AG10803 (cell line): ENCODE measurements around the gene ZNF135.

Source experiments
- DNase-seq: peaks from one replicate; pipeline ENCODE4 v3.0.0; 2010; ENCODE audit warnings: low read depth
- H3K4me3 ChIP-seq: 2 replicates; pipeline ENCODE4 v1.5.1; 2011; ENCODE audit warnings: mild to moderate bottlenecking, low read length, control low read depth
- TF ChIP-seq, protein P1 (sequence below): conservative IDR thresholded peaks from 2 replicates; pipeline ENCODE4 v1.5.1; 2011; ENCODE audit warnings: mild to moderate bottlenecking, low read length, control low read depth, inconsistent platforms

The ZNF135 gene

DNA sequence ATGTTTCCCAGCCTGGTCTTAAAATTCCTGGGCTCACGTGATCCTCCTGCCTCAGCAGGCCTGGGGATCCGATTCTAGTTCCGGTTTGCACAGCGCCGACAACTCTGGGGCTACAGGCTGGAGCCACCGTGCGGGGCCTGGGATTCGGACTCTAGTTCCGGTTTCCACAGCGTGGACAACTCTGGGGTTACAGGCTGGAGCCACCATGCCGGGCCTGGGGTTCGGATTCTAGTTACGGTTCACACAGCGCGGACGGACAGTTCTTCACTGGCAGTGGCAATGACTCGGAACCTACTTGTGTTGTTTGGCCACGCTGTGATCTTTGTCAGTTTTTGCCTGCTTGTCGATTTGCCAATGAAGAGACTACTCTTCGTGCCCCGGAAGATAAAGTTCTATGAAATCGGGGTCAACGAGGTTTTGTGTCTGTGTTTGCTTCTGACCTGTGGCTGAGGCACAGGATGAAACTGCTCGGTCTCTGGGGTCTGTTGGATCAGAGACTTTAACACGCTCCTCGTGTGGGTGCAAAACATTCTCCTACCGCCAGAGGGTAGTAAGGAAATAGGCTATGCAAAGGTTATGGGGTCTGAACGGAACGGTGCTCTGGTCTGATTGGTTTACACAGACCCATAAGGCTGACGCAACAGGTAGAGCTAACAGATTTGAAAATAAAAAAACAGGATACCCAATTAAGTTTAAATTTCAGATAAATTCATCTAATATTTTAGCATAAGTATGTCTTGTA is 37.4 kb upstream of the ZNF135 start:
- DNase-seq: peak; percentile 38
- H3K4me3 ChIP-seq: no peak overlapping the region
- TF ChIP-seq, protein P1, sequence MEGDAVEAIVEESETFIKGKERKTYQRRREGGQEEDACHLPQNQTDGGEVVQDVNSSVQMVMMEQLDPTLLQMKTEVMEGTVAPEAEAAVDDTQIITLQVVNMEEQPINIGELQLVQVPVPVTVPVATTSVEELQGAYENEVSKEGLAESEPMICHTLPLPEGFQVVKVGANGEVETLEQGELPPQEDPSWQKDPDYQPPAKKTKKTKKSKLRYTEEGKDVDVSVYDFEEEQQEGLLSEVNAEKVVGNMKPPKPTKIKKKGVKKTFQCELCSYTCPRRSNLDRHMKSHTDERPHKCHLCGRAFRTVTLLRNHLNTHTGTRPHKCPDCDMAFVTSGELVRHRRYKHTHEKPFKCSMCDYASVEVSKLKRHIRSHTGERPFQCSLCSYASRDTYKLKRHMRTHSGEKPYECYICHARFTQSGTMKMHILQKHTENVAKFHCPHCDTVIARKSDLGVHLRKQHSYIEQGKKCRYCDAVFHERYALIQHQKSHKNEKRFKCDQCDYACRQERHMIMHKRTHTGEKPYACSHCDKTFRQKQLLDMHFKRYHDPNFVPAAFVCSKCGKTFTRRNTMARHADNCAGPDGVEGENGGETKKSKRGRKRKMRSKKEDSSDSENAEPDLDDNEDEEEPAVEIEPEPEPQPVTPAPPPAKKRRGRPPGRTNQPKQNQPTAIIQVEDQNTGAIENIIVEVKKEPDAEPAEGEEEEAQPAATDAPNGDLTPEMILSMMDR: peak; percentile 43

DNA sequence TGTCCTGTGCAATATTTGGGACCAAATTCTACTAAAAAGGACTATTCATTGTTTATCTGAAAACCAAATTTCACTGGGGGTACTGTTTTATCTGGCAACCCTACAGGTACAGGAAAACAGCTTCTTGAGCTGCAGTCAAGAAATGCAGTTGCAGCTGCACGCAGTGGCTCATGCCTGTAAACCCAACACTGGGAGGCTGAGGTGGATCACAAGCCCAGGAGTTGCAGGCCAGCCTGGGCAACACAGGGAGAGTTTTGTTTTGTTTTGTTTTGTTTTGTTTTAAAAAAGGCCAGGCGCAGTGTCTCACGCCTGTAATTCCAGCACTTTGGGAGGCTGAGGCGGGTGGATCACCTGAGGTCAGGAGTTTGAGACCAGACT is 36.8 kb upstream of the ZNF135 start:
- DNase-seq: no peak
- TF ChIP-seq, protein P1: no peak

DNA sequence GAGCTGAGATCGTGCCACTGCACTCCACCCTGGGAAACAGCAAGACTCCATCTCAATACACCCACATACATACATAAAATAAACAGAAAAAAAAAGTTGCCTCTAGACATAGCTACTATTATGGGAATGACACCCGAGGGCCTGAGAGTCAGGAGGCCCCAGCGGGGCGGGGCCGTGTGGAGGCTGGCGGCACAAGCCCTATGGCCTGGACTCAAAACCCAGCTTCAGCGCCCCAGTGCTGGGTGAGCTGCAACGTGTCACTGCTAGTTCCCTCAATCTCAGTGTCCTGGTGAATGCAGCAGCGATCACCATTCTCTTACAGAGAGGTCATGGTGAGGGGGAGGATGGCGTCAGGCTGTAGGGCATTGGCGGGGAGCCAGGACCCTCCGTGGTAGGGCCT is 34.4 kb upstream of the ZNF135 start:
- no peak for DNase-seq
- TF ChIP-seq, protein P1: no peak
- no peak overlapping the region for H3K4me3 ChIP-seq

More for the DNA sequence above, 36.8 kb upstream of the ZNF135 start:
- H3K4me3 ChIP-seq: no peak overlapping the region

DNA sequence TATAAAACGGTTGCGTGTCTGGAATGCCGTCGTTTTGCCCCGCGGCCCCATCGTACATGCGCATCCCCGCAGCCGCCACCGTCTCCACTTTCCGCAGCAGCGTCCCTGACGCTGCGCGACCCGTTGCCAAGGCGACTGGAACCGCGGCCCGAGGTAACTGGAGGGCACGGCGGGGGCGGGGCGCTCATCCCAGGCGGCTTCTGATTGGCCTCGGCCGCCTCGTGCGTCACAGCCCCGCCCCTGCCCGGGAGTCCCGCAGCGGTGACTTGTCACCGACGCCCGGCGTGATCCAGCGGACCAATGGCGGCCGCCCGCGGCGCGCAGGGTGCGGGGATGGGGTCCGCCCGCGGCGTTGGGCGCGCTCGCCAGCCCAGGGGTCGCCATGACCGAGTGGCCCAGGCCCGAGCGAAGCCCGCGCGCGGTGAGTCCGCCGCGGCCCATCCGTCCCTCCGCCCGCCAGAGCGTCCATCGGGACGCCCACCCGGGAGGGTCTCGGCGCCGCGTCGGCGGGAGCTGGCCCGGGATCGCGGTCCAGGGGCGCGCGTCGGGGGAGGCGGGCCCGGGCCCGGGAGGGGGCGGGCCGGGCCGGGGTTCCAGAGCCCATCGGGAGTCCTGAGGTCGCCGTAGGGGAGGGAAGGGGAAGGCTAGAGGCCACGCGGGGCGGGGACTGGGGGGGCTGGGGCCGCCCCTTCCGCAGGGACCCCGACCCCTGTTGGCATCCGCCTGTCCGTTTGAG is 25.2 kb upstream of the ZNF135 start, which contains the start of gene ZSCAN1:
TSS of gene ZSCAN1 (plus strand) at position 285 of the 736 bp plus-strand sequence. CDS start 3,812 bp downstream, outside the sequence.
- H3K4me3 ChIP-seq: peak within 1 kb of the TSS; percentile 33
- TF ChIP-seq, protein P1: no peak
- DNase-seq: peak; percentile 58

DNA sequence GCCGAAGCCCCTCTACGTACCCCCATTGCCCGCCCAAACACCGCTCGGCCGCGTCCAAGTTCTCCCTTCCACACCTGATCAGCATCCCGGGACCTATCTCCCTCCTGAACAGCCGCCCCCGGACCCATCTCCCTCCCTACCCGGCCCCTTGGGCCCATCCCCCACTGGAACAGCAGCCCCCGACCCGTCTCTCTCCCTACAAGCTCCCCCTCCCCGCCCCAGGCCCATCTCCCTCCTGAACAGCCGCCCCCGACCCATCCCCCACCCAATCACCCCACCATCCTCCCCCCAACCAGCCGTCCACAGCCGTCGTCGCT is 24.6 kb upstream of the ZNF135 start:
- no peak for DNase-seq
- TF ChIP-seq, protein P1: no peak
- no peak overlapping the region for H3K4me3 ChIP-seq

DNA sequence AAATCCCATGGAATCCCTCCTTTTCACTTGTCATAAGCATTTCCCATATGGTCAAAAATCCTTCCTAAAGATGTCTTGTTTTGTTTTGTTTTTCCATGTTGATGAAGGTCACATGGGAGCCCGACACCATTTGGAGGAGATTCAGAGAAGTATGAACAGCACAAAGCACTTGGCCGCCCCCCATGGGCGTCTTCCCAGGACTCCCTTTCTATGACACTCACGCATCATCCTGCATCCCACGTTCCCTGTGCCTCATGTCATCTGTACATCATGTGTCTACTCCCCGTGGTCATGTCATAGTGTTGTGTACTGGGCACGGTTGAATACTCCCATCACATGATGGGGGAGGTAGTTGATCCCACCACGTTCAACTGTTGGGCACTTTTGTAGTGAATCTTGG is 23.2 kb upstream of the ZNF135 start:
- no peak overlapping the region for H3K4me3 ChIP-seq
- TF ChIP-seq, protein P1: no peak
- DNase-seq: no peak
